ENCODE data around the gene ZBTB17.

- TF ChIP-seq CTCF (IDR thresholded peaks at IDR 0.05) (no peak), POLR2A (IDR thresholded peaks at IDR 0.05) (no peak)
These were observed 16.0 kb downstream of the ZBTB17 start for GRCh38 chr1:15959827-15960446.

Data from prostate gland (tissue), 2 donors.